ENCODE measurements around the gene TLDC2. TPM values are rescaled to one million over a fixed set of nuclear protein-coding genes. Genes with fewer than 3 reads are reported as not detected.
"Not testable (repeated sequence)": the region's sequence is repeated elsewhere in the genome, so short reads cannot be mapped to it uniquely, and the experiment has no call there.

The TLDC2 gene
- total RNA-seq, 2 experiments from 2014 or later: not detected

GRCh38 chr20:36927704-36928103 lies 51.8 kb downstream of the TLDC2 start:
- ChIA-PET CTCF (no interaction called here), POLR2A (no interaction called here)
- H3K27ac Mint-ChIP-seq: peak overlapping the region; percentile 16
- no peaks in the 10 kb centered on the region for H3K27me3 Mint-ChIP-seq
- H3K9me3 Mint-ChIP-seq: no peaks in the 10 kb centered on the region
- no peak for DNase-seq
- no peak overlapping the region for H3K4me3 Mint-ChIP-seq
- H3K36me3 Mint-ChIP-seq (ENCODE audit: low read depth): peaks cover 85% of the 10 kb centered on the region
- H3K4me1 Mint-ChIP-seq: peaks cover 44% of the 10 kb centered on the region

DNA sequence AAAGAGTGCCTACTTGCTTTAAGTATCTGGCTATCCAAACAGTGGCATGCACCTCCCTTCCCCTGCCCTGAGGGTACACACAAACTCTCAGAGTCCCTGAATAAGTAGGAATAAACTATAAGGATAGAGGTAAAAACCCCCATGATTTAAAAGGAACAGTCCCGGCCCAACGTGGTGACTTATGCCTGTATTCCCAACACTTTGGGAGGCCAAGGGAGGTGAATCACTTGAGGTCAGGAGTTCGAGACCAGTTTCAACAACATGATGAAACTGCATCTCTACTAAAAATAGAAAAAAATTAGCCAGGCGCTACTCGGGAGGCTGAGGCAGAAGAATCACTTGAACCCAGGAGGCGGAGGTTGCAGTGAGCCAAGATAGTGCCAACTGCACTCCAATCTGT lies 53.4 kb downstream of the TLDC2 start:
- peaks cover 82% of the 10 kb centered on the region for H3K36me3 Mint-ChIP-seq (ENCODE audit: low read depth)
- H3K27ac Mint-ChIP-seq: peak overlapping the region; percentile 93
- ChIA-PET POLR2A (no interaction called here), CTCF (interaction anchor here (0.7 to 3.3 kb wide), 2 partner anchors 10 to 116 kb away, joined by 3 to 11 read pairs; no protein-coding TSS in a partner anchor)
- no peak overlapping the region for H3K4me3 Mint-ChIP-seq
- H3K9me3 Mint-ChIP-seq: no peaks in the 10 kb centered on the region
- peaks cover 48% of the 10 kb centered on the region for H3K4me1 Mint-ChIP-seq
- no peak for DNase-seq
- H3K27me3 Mint-ChIP-seq: no peaks in the 10 kb centered on the region

GRCh38 chr20:36929691-36930090 lies 53.8 kb downstream of the TLDC2 start:
- no peak overlapping the region for H3K4me3 Mint-ChIP-seq
- peak overlapping the region; percentile 93 for H3K27ac Mint-ChIP-seq
- DNase-seq: no peak
- H3K9me3 Mint-ChIP-seq: no peaks in the 10 kb centered on the region
- peaks cover 46% of the 10 kb centered on the region for H3K4me1 Mint-ChIP-seq
- CTCF ChIA-PET: interaction anchor here (0.7 to 3.3 kb wide), 4 partner anchors 8 to 121 kb away, joined by 3 to 11 read pairs (median 4); no protein-coding TSS in a partner anchor
- POLR2A ChIA-PET: interaction anchor here (1.1 to 2.8 kb wide), 2 partner anchors 8 to 10 kb away, joined by 5 to 10 read pairs; no protein-coding TSS in a partner anchor
- peaks cover 80% of the 10 kb centered on the region for H3K36me3 Mint-ChIP-seq (ENCODE audit: low read depth)
- no peaks in the 10 kb centered on the region for H3K27me3 Mint-ChIP-seq

DNA sequence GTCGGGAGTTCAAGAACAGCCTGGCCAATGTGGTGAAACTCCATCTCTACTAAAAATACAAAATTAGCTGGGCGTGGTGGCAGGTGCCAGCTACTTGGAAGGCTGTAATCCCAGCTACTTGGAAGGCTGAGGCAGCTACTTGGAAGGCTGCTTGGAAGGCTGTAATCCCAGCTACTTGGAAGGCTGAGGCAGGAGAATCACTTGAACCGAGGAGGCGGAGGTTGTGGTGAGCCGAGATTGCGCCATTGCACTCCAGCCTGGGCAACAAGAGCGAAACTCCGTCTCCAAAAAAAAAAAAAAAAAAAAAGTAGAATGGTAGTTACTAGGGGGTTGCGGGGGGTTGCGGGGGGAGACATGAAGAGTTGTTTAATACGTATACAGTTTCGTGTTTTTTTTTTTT lies 56.1 kb downstream of the TLDC2 start:
- POLR2A ChIA-PET: interaction anchor here (0.7 to 2.8 kb wide), 3 partner anchors 10 to 38 kb away, joined by 3 to 10 read pairs (median 4); no protein-coding TSS in a partner anchor
- H3K4me3 Mint-ChIP-seq, DNase-seq, H3K9me3 Mint-ChIP-seq, H3K27me3 Mint-ChIP-seq: not testable (repeated sequence)
- CTCF ChIA-PET: interaction anchor here (3.3 kb wide), 1 partner anchor 13 kb away, joined by 11 read pairs; no protein-coding TSS in a partner anchor
- Mint-ChIP-seq H3K4me1 (peaks cover 53% of the 10 kb centered on the region), H3K27ac (peak overlapping the region; percentile 75), H3K36me3 (ENCODE audit: low read depth) (peaks cover 73% of the 10 kb centered on the region)

DNA sequence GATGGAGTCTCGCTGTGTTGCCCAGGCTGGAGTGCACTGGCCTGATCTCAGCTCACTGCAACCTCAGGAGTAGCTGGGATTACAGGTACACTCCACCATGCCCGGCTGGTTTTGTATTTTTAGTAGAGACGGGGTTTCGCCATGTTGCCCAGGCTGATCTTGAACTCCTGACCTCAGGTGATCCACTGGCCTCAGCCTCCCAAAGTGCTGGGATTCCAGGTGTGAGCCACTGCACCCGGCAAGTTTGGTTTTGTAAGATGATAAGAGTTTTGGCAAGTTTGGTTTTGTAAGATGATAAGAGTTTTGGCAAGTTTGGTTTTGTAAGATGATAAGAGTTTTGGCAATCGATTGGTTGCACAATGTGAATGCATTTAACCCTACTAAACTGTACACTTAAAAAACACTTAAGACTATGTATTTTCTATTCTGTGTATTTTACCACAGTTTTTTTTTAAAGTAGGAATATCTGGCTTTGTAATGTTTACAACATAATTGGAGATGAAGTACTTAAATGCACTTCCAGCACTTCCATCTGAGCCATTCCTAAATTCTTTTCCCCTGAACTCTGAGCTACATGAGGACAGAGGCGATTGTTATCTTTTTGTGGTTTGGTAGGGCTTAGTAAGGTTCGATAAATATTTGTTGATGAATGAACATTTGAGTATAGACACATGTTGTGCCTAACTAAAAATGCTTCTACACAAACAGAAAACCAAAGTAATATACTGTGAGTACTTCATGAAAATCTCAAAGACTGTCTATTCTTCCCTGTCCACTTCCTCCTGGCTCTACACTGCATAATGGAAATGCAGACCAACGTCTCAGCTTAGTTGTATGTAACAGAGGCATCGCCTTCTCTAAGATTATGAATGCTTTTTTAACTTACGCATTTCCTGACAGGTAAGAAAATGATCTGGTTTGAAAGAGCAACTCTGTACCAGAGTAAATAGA lies 56.8 kb downstream of the TLDC2 start:
- ChIA-PET CTCF (interaction anchor here (3.3 kb wide), 1 partner anchor 13 kb away, joined by 11 read pairs; no protein-coding TSS in a partner anchor), POLR2A (interaction anchor here (0.5 to 2.8 kb wide), 5 partner anchors 9 to 40 kb away, joined by 3 to 10 read pairs (median 4); no protein-coding TSS in a partner anchor)
- Mint-ChIP-seq H3K4me3 (no peak overlapping the region), H3K36me3 (ENCODE audit: low read depth) (peaks cover 73% of the 10 kb centered on the region), H3K27me3 (no peaks in the 10 kb centered on the region), H3K4me1 (peaks cover 57% of the 10 kb centered on the region), H3K27ac (peak overlapping the region; percentile 64), H3K9me3 (no peaks in the 10 kb centered on the region)
- no peak for DNase-seq

GRCh38 chr20:36933571-36933970 lies 57.6 kb downstream of the TLDC2 start:
- H3K4me3 Mint-ChIP-seq, DNase-seq, CTCF ChIA-PET, H3K27me3 Mint-ChIP-seq, H3K9me3 Mint-ChIP-seq, H3K27ac Mint-ChIP-seq: not testable (repeated sequence)
- POLR2A ChIA-PET: interaction anchor here (1.2 to 1.6 kb wide), 2 partner anchors 9 to 16 kb away, joined by 4 read pairs; no protein-coding TSS in a partner anchor
- Mint-ChIP-seq H3K4me1 (peaks cover 57% of the 10 kb centered on the region), H3K36me3 (ENCODE audit: low read depth) (peaks cover 73% of the 10 kb centered on the region)

DNA sequence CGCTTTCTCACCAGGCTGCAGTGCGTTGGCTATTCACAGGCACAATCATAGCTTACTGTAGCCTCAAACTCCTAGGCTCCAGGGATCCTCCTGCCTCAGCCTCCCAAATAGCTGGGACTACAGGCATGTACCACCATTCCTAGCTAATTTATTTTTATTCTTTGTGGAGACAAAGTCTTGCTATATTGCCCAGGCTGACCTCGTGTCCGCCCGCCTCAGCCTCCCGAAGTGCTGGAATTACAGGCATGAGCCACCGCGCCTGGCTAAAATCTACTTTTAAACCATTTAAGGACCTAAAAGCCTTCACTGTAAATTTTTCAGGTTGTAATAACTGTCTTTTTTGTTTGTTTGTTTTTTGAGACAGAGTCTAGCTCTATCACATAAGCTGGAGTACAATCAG lies 60.4 kb downstream of the TLDC2 start:
- no peak overlapping the region for H3K27ac Mint-ChIP-seq
- DNase-seq: no peak
- CTCF ChIA-PET: interaction anchor here (0.6 to 2.3 kb wide), 3 partner anchors 11 to 463 kb away, joined by 3 to 7 read pairs (median 3); no protein-coding TSS in a partner anchor
- H3K36me3 Mint-ChIP-seq (ENCODE audit: low read depth): peaks cover 67% of the 10 kb centered on the region
- POLR2A ChIA-PET: interaction anchor here (1.0 to 2.9 kb wide), 4 partner anchors 15 to 100 kb away, joined by 3 to 8 read pairs (median 4); no protein-coding TSS in a partner anchor
- no peak overlapping the region for H3K4me3 Mint-ChIP-seq
- no peaks in the 10 kb centered on the region for H3K9me3 Mint-ChIP-seq
- H3K27me3 Mint-ChIP-seq: no peaks in the 10 kb centered on the region
- H3K4me1 Mint-ChIP-seq: peaks cover 56% of the 10 kb centered on the region

DNA sequence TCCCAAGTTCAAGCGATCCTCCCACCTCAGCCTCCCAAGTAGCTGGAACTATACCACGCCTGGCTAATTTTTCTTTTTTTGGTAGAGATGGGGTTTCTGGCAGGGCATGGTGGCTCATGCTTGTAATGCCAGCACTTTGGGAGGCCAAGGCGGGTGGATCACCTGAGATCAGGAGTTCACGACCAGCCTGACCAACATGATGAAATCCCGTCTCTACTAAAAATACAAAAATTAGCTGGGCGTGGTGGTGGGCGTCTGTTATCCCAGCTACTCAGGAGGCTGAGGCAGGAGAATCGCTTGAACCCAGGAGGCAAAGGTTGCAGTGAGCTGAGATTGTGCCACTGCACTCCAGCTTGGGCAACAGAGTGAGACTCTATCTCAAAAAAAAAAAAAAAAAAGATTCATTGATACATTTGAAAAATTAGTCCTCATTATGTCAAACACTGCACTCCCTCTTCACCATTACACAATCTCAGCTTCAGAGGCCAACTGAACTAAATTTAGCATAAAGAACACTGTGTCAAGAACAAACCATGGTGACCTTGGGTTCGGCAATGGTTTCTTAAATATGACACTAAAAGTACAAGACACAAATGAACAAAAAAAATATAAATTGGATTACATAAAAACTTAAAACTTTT lies 60.9 kb downstream of the TLDC2 start:
- not testable (repeated sequence) for H3K9me3 Mint-ChIP-seq, DNase-seq, H3K27ac Mint-ChIP-seq, H3K4me3 Mint-ChIP-seq, H3K27me3 Mint-ChIP-seq
- Mint-ChIP-seq H3K36me3 (ENCODE audit: low read depth) (peaks cover 67% of the 10 kb centered on the region), H3K4me1 (peaks cover 57% of the 10 kb centered on the region)
- ChIA-PET CTCF (interaction anchor here (0.5 to 2.3 kb wide), 6 partner anchors 12 to 463 kb away, joined by 3 to 7 read pairs (median 3); no protein-coding TSS in a partner anchor), POLR2A (interaction anchor here (1.0 to 2.9 kb wide), 6 partner anchors 15 to 242 kb away, joined by 3 to 8 read pairs (median 3); partner anchors contain the start of gene RPN2)

DNA sequence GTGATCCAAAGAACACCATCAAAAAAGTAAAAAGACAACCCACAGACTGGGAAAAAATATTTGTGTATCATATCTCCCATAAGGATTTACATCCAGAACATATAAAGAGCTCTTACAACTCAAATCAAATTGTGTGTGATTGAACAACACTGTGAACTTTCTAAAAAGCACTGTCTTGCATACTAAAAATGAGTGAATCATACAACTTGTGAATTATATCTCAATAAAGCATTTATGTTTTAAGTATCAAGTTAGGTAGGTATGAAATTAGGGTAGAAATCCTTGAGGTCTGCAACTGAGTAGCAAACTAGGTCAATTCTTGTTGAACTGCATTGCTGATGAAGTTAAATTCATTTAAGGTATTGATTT lies 61.4 kb downstream of the TLDC2 start:
- Mint-ChIP-seq H3K4me3 (no peak overlapping the region), H3K36me3 (ENCODE audit: low read depth) (peaks cover 65% of the 10 kb centered on the region), H3K4me1 (peaks cover 58% of the 10 kb centered on the region), H3K27me3 (no peaks in the 10 kb centered on the region), H3K27ac (no peak overlapping the region), H3K9me3 (no peaks in the 10 kb centered on the region)
- ChIA-PET POLR2A (interaction anchor here (1.0 to 2.9 kb wide), 3 partner anchors 16 to 241 kb away, joined by 3 to 8 read pairs (median 3); partner anchors contain the start of gene RPN2), CTCF (interaction anchor here (0.5 to 2.3 kb wide), 4 partner anchors 18 to 78 kb away, joined by 3 to 7 read pairs (median 3); no protein-coding TSS in a partner anchor)
- DNase-seq: no peak

GRCh38 chr20:36941401-36941835 lies 65.5 kb downstream of the TLDC2 start:
- Mint-ChIP-seq H3K4me3 (peak overlapping the region; percentile 5), H3K27me3 (no peaks in the 10 kb centered on the region), H3K27ac (peak overlapping the region; percentile 68), H3K36me3 (ENCODE audit: low read depth) (peaks cover 80% of the 10 kb centered on the region), H3K4me1 (peaks cover 74% of the 10 kb centered on the region), H3K9me3 (no peaks in the 10 kb centered on the region)
- no peak for DNase-seq
- POLR2A ChIA-PET: interaction anchor here (1.1 kb wide), 1 partner anchor 9 kb away, joined by 4 read pairs; no protein-coding TSS in a partner anchor
- CTCF ChIA-PET: no interaction called here
